Nucleus accumbens (tissue), 56 donors: ENCODE results near the gene SIX4.
"Not testable (repeated sequence)": the region's sequence is repeated elsewhere in the genome, so short reads cannot be mapped to it uniquely, and the experiment has no call there.

Experiments used
- DNase-seq, 56 donors: peaks; one replicate each; lab custom pipeline; 2025; lab: John Stamatoyannopoulos, UW

SIX4 gene

GRCh38 chr14:60723907-60724618 is at the start of gene SIX4:
Gene SIX4 (minus strand): TSS chr14:60724351. CDS start chr14:60724074, 277 bp downstream.
- peak in 14 of 56 donors; percentile 5 to 52 (median 20) for DNase-seq

GRCh38 chr14:60773558-60773957 is 49.4 kb upstream of the SIX4 start:
- DNase-seq: no peak

- no peak for DNase-seq
These were observed 47.0 kb upstream of the SIX4 start for GRCh38 chr14:60771117-60771516.

GRCh38 chr14:60768602-60769001 is 44.5 kb upstream of the SIX4 start:
- DNase-seq: no peak

- DNase-seq: no peak
These were observed 36.7 kb upstream of the SIX4 start for GRCh38 chr14:60760644-60761364.

GRCh38 chr14:60760209-60760608 is 36.1 kb upstream of the SIX4 start:
- DNase-seq: no peak

GRCh38 chr14:60758885-60759284 is 34.7 kb upstream of the SIX4 start:
- DNase-seq: no peak

- DNase-seq: no peak
These were observed 33.4 kb upstream of the SIX4 start for GRCh38 chr14:60757567-60758002.

GRCh38 chr14:60756847-60757246 is 32.7 kb upstream of the SIX4 start:
- DNase-seq: no peak

- DNase-seq: no peak
These were observed 29.3 kb upstream of the SIX4 start for GRCh38 chr14:60753264-60754119.

- DNase-seq: no peak
These were observed 20.4 kb upstream of the SIX4 start for GRCh38 chr14:60744566-60744965.

- DNase-seq: no peak
These were observed 14.8 kb upstream of the SIX4 start for GRCh38 chr14:60738843-60739508.

- DNase-seq: no peak
These were observed 12.3 kb upstream of the SIX4 start for GRCh38 chr14:60736494-60736893.

GRCh38 chr14:60735416-60735815 is 11.3 kb upstream of the SIX4 start:
- no peak for DNase-seq

GRCh38 chr14:60734465-60735242 is 10.5 kb upstream of the SIX4 start, which contains the start of gene MNAT1:
Gene MNAT1 (plus strand): TSS chr14:60734761. CDS start chr14:60734863, 102 bp downstream.
- DNase-seq: peak in 54 of 56 donors; percentile 32 to 87 (median 73)

- no peak for DNase-seq
These were observed 8.8 kb upstream of the SIX4 start for GRCh38 chr14:60732840-60733483.

GRCh38 chr14:60731291-60731690 is 7.1 kb upstream of the SIX4 start:
- not testable (repeated sequence) for DNase-seq

GRCh38 chr14:60723116-60723906 is 840 bp downstream of the SIX4 start:
- peak in 7 of 56 donors; percentile 10 to 36 (median 15) for DNase-seq
